HG03139 (cell line): Measurements from ENCODE around the gene RLBP1.

Source experiments
- ATAC-seq: cut with Tn5 transposase; IDR thresholded peaks from one replicate; pipeline ENCODE4 v1.9.1; 2021; ENCODE audit not compliant: unreplicated experiment

RLBP1 gene

DNA sequence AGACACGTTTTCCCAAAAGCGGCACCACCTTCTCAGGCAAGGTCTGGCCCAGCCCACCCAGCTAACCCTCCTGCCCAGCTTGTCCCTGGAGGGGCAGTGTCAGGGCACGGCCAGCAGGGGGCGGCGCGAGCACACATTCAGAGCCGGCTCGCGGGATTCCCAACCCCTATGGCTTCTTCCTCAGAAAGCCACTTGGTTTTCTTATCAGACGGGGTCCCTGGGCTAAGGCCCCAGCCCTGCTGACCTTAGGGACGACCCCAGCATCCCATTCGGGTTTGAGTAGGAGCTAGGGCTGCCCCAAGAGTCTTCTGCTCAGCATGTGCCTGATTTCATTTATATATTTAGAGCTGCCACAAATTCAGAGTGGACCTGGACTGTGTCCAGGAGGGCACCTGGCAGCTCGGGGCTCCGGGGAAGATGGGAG is 14.5 kb downstream of the RLBP1 start:
- peak; percentile 92 for ATAC-seq

DNA sequence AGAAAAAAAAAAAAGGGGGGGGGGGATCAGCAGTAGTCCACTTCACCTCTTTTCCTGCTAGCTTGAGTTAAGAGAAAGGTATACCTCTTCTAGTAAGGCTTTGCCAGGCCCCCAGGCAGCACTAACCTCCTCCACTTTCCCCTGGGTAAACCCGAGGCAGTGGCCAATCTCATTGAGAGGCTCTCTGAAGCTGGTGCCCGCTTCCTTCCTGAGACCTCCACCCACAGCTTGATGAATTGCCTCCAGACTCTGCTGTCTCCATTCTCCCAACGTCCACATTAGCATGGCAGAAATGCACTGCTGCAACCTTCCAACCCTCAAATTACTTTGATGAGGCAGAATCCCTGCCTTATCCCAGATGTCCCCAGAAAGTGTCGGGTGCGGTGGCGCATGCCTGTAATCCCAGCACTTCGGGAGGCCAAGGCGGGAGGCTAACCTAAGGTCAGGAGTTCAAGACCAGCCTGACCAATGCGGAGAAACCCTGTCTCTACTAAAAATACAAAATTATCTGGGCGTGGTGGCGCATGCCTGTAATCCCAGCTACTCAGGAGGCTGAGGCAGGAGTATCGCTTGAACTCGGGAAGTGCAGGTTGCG is 15.3 kb downstream of the RLBP1 start:
- ATAC-seq = no peak

GRCh38 chr15:89203705-89204273 is 17.6 kb downstream of the RLBP1 start:
- ATAC-seq = no peak

- no peak for ATAC-seq
These were observed 19.8 kb downstream of the RLBP1 start for GRCh38 chr15:89201465-89202005.

DNA sequence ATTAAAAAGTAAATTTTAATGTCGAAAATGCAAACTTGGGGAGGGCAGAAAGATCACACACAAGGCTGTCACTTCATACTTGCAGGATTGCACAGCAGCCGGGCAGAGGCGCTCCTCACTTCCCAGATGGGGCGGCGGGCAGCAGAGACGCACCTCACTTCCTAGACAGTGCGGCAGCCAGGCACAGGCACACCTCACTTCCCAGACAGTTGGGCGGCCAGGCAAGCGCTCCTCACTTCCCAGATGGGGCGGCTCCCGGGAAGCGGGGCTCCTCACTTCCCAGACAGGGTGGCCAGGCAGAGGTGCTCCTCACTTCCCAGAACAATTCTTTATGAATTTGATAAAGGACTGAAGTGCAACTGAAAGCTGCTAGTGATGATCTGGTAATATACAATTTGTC is 21.2 kb downstream of the RLBP1 start:
- ATAC-seq = no peak

DNA sequence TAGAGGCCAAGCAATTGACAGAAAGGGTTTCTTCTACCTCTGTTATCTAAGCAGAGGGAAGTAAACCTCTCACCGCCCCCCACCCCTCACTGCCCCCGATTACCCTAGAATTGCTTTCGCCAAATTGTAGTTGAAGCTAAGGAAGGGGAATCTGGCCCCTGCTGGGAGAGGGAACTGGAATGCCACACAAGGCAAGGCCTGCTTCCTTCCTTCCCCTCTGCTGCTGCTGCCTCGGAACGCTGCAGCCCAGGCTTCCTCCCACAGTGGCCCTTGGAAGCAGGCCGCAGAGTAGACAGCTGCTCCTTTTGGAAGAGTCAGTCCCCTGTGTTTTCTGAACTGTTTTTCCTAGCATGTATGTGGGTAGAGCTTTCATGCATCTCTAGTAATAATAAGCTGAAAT is 21.6 kb downstream of the RLBP1 start:
- ATAC-seq = no peak

DNA sequence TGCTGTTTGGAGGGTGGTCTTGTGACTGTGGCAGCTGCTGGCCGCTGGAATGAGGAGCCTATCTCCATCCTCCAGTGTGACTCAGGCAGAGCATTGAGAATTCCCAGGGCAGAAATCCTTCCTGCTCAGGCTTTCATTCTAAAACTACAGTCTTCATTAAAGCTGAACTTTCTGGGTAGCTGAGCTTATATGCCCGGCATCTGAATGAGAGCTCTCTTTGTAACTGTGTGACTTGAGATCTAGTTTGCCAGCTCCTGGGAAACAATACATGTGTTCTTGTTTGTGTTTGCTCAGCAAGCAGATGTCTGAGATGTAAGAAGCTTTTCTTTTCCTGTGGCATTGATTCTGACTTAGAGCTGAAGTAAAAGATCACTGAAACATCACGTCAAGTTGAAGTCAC is 22.4 kb downstream of the RLBP1 start:
- ATAC-seq = no peak

- ATAC-seq = no peak
These were observed 23.2 kb downstream of the RLBP1 start for GRCh38 chr15:89198196-89198595.

DNA sequence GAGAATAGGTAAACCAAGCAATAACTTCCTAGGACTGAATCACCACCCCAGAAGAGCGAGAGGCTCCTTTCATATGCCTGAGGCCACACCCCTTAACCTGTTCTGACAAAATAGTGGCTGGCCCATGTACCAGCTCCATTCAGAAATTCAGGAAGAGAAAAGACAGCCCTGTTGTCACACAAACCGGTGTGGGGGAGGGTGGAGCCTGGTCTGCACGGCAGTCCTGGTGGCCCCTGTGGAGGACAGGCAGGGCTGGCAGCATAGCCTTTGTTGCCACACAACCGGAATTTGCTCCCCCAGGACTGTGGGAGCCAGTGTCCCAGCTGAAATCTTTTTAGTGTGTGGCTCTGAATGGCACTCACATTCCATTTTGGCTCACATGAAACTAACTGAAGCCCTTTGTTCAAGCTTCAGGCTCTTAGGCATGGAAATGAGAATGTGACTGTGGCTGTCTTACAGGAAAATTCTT is 23.8 kb downstream of the RLBP1 start:
- no peak for ATAC-seq

DNA sequence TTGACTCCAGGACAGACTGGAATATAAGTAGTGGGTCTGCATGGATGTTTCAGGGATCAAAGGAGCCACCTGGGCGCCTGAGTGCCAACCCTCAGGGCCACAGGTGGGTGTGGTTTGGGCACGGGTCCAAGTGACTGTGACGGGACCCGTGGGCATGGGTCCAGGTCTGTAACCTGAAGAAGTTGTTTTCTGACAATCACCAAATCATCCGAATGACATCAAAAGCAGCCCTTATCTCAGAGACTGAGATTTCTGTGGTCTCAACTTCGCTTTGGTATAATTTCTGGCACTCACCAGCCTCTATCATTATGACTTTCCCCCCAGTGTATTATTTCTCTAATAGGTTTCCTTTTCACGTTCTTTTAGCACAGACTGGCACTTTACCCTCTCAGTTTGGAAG is 24.4 kb downstream of the RLBP1 start:
- no peak for ATAC-seq

DNA sequence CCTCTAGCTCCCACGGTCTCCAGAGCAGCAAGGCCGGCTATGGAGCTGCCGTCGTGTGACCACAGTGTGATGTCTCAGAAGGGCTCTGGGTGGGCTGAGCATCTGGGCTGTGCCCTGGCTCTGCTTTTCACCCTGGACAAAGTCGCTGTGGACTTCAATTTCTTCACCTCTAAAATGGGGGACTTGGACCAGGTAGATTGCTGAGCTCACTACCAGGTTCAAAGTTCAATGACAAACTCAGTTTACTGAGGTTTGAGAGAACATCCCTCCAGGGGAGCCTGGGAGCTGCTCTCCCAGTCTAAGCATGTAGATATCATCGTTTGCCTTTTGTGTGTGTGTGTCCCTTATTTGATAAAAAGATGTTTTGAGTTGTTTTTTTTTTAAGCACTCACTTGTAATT is 25.1 kb downstream of the RLBP1 start:
- no peak for ATAC-seq

DNA sequence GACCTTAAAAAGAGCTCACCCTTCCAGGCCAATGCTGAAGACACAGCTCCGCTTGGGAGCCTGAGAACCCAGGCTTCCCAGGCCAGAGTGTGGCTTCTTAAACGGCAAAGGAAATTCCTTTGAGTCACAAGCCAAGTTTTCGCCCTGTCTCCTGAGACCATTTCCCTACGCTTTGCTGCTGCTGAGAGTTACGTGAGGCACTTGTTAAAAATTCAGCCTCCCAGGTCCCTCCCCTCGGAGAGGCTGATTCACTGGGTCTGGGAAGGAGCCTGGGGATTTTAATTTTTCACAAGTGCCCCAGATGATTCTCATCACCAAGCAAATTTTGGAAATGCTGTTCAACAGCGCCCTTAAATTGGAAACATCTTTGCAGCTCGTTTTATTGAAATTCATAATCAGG is 25.5 kb downstream of the RLBP1 start:
- no peak for ATAC-seq

- no peak for ATAC-seq
These were observed 26.8 kb downstream of the RLBP1 start for GRCh38 chr15:89194608-89195007.

GRCh38 chr15:89192766-89193165 is 28.6 kb downstream of the RLBP1 start:
- ATAC-seq = no peak

DNA sequence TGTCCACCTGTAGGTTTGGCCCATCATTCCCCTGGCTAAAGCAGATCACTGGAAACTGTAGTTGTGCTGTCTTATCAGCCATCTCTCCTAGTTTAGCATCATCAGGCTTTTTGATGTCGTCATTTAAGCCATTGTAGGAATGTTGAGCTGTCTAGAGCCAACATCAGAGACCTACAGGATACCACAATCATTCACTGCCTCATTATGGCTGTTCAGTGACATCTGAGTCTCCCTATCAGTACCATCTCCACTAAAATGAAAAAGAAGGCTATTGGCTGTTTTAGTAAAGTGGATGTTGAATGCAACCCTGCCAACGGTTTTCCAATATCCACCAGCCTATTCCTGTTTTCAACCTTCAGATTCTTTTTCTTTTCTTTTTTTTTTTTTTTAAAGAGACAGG is 29.2 kb downstream of the RLBP1 start:
- no peak for ATAC-seq

GRCh38 chr15:89187986-89188514 is 33.3 kb downstream of the RLBP1 start:
- ATAC-seq = no peak

- no peak for ATAC-seq
These were observed 33.9 kb downstream of the RLBP1 start for GRCh38 chr15:89187301-89187985.

- ATAC-seq = no peak
These were observed 34.6 kb downstream of the RLBP1 start for GRCh38 chr15:89186803-89187202.

DNA sequence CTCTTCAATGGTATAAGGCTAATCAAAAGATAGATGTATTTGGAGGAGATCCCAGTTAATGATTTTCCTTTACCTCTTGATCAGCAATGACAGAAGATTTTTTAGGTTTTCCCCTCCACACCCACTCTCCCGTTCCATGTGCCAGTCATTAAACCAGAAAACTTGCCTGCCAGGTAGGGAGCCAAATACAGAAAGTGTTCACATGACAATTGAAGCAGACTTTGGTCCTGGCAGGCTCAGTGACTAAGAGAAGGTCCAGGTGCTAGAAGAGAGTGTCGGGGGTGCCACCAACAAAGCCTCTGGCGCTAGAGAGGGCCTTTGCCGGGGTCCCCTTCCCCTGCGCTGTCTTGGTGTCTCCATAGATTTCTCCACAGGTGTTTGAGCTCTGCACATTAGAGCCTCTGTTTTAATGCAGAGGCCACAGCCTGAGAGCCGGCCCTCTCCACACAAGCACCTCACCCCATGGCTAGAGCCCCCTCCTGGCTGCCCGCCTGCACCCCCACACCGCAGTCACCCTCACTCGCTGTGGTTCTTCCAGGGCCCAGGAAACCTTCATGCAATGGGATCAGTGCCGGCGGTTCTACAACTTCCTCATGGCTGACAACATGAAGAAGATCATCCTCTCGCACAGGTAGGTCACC is 36.4 kb downstream of the RLBP1 start:
- no peak for ATAC-seq

DNA sequence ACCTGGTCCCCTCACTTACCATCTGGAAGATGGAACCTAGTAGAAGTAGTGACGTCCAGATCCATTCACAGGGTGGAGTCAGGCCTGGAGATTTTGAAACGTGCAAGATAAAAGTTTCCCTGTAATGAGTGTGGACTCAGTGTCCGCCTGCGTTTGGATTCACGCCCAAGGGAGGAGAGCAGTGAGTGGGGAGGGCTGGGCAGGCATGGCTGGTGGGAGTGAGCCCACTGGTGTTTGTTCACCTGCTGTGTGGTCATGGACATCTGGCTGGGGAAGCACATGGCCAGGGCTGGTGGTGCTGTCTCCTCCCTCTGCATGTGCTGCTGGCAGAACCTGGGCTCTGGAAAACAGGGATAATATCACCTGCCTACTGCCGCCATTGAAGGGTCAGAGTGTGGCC is 37.0 kb downstream of the RLBP1 start:
- no peak for ATAC-seq
